ENCODE measurements around the gene KCNJ8.
"Not testable (repeated sequence)": the region's sequence is repeated elsewhere in the genome, so short reads cannot be mapped to it uniquely, and the experiment has no call there.

KCNJ8 gene

GRCh38 chr12:21782723-21783122, 8.2 kb upstream of the KCNJ8 start:
- DNase-seq: not testable (repeated sequence)

- no peak for DNase-seq
Measured at GRCh38 chr12:21780786-21781185, 6.3 kb upstream of the KCNJ8 start.

DNA sequence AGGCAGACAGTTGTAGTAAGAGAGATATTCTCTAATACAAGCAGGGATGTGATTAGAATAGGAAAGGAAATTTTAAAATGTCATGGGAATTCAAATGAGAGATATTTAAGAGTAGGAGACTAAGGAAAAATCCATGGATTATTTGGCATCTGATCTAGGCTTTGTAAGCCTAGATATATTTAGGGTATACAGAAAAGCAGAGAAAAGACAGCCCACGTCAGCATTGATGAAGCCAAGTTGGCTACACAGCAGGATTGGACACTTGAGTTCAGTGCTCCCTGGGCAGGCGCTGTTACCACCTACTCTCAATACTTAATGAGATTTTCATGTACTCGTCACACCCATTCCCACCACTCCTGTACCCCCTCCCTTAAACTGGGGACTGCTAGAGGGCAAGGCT, 1.7 kb upstream of the KCNJ8 start:
- DNase-seq: no peak

DNA sequence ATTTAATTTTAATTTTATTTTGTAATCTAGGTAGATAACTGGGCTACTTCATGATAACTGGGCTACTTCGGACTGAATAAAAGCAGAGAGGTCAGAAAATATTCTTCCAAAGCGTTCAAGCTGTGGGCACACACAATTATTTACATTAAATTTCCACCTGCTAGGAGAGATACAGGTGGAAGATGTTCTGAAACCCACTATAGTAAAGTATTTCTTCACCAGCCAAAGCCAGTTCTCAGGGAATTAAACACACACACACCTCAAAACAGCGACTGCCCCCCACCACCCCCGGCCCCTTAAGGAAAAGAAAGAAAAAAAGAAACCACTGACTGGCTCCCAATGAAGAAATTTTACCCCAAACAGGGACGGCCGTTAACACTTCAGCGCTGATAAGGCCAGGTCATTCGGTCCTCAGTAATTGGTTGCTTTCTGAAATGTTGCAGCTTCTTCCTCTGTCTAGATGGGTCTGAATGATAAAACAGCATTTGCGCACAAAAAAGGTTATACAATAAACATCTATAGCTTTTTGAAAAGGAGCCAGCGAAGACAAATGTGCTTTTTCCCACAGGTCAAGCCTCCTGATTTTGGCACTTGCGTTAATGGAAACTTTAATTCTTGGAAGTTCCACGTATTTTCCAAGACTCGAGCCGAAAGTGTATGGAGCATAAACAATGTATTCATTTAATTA, 771 bp upstream of the KCNJ8 start:
- DNase-seq: no peak

DNA sequence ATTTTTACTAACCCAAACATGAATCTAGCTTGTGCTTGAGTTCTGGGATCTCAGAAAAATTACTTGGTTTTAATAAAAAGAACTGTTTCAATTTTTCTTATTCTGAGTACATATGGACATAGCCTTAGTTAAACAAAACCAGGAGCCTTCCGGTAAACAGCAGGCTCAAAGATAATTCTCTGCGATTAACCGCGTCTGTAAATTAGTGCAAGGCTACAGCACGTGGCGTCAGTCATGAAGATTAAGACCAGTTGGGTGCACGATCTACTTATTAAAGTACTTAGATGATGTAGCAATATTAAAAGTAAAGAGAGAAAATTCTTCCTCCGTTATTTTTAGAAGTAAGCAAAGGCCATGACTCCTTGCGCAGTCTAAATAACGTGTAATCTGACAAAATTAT, 700 bp downstream of the KCNJ8 start:
- DNase-seq: no peak

GRCh38 chr12:21773263-21773741, 1.2 kb downstream of the KCNJ8 start:
- DNase-seq: no peak

- DNase-seq: no peak
Measured at GRCh38 chr12:21771311-21771710, 3.2 kb downstream of the KCNJ8 start.

GRCh38 chr12:21769307-21769706, 5.2 kb downstream of the KCNJ8 start:
- no peak for DNase-seq

- no peak for DNase-seq
Measured at GRCh38 chr12:21766403-21766802, 8.1 kb downstream of the KCNJ8 start.

DNA sequence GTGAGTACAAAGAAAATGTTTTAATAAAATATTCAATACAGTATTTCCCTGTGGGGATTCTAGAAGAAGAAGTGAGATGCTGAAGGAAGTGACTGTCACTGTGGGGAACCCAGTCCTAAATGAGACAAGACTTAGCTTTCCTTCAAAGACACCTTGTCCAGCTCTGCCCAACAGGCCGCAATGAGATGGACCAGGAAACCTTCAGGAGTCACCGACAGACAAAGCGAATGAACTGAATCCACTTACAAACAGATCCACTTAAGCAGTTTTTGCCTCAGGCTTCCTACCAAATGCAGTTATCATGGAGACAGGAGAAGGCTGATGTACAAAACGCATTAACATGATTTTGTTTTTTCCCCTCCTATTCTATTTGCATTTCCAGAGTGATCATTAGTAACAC, 9.6 kb downstream of the KCNJ8 start:
- no peak for DNase-seq

- no peak for DNase-seq
Measured at GRCh38 chr12:21764065-21764464, 10.4 kb downstream of the KCNJ8 start.

- no peak for DNase-seq
Measured at GRCh38 chr12:21763531-21763930, 11.0 kb downstream of the KCNJ8 start.

DNA sequence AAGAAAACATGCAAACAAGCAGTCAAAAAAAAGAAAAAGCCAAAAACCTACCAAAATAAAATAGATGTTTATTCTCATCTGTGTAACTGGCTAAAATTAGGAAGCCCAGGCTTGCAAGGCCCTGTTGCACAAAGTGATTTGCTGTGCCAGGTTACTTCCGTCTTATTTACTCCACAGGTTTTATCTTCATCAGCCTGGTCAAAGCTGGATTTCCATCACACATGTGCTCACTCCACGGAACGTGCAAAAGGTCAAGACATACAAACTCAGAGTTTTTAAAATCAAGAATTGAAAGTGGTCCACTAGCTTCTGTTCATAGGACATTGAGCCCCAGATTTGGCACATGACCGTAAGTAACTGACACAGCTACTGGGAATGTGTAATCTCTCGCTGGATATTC, 14.8 kb downstream of the KCNJ8 start:
- no peak for DNase-seq

GRCh38 chr12:21757735-21758134, 16.8 kb downstream of the KCNJ8 start:
- no peak for DNase-seq

GRCh38 chr12:21756699-21757098, 17.8 kb downstream of the KCNJ8 start:
- DNase-seq: no peak

DNA sequence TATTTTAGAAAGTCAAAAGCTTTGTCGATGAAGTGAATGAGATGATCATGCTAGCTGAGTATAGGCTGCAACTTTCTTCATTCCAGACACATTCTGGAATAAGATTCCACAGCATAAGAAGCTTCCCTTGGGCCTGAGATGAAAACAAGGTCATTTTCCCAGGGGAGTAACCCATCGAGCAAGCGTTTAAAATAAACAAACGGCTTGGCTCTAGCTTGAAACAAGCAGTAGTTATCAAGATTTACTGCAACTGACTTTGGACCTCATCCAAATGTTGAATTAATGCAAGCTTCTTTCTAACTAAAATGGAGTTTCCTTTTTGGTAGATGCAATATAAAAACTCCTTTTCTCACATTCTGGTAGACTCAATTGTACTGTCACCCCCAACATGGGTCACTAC, 23.0 kb downstream of the KCNJ8 start:
- no peak for DNase-seq

- no peak for DNase-seq
Measured at GRCh38 chr12:21745258-21745657, 29.2 kb downstream of the KCNJ8 start.

DNA sequence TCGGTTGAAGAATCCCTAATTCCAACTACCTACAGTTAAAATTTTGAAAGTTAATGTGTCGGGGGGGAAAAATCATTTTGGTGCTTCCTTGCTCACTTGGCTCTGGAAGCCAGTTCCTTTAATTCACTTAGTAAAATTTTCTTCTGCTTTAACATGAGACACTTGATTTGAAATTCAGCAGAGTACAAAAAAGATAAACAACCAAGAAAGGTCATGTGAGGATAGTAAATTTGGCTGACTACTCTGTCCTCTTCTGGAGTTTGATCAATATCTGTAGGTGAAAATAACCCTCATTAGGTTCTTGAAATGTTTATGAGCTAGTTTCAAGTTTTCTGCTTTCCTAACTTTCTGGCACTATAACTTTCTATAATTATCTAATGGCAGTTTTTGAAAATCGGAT, 43.4 kb downstream of the KCNJ8 start:
- DNase-seq: no peak

DNA sequence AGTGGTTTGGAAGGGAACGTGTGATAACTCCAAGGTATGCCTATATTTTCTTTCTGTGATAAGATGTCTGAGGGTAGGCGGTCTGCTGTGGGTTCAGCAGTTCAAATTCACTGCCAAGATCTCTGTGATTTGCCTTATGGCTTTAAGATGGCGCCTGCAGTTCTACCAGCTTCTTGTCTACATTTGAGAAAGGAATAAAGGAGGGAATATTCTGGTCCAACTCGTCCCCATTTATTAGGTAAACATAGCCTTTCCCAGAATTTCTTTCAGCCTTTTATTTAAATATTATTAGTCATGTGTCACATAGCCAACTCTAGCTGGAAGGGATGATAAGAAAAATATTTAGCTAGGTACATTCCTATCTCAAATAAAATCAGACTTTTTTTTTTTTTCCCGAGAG, 48.8 kb downstream of the KCNJ8 start:
- no peak for DNase-seq

- DNase-seq: no peak
Measured at GRCh38 chr12:21718944-21719650, 55.4 kb downstream of the KCNJ8 start.

- no peak for DNase-seq
Measured at GRCh38 chr12:21718403-21718802, 56.1 kb downstream of the KCNJ8 start.

GRCh38 chr12:21717767-21718166, 56.7 kb downstream of the KCNJ8 start:
- no peak for DNase-seq

- peak; percentile 9 for DNase-seq
Measured at GRCh38 chr12:21715386-21715785, 59.1 kb downstream of the KCNJ8 start.
